Measurements from ENCODE around the gene APBB2.

Gene APBB2

DNA sequence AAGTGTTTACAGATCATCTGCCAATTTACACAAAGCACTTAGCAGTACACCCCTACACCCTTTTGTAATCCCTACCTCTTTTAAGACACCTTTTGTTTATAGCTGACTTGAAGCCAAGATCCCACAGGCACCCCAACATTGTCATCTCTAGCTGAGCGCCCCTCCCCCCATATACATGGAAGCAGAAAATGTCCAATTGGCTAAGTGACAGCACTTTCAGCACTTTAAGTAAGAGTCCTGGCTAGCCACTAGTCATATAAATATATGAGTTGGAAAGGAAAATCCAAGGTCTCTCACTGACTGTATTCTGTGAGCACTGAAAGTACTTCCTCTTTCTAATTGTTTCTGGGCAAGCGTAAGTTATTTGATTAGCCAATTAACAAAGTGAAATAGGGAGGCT lies 356.4 kb downstream of the APBB2 start:
- DNase-seq (ENCODE audit: low read depth, low spot score), result no peak

DNA sequence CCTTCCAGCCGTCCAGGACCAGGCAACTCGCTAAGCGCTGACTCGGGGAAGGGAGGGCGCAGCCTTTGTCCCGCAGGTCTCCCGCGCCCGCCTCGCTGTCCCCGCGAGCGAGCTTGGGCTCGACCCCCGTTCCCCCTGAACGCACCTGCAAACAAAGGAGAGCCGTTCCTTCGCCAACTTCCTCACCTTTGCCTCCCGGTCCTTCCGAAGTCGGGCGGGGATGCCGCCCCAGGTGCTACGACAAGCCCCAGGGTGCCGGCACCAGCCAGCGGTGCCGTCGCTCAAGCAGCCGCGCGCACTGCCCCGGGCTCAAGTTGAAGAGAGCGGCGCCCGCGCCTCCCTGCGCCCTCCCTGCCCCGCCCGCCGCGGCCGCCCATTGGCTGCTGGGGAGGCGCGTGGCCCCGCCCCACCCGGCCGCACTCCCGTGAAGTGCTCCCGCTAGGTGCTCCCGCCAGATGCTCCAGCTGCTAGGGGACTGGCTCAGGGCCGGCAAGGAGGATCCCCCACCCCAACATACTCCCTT lies 357.4 kb downstream of the APBB2 start:
- no peak for DNase-seq (ENCODE audit: low read depth, low spot score)

- no peak for DNase-seq (ENCODE audit: low read depth, low spot score)
Observed at GRCh38 chr4:40856277-40856839, 358.0 kb downstream of the APBB2 start.

- DNase-seq (ENCODE audit: low read depth, low spot score), result no peak
Observed at GRCh38 chr4:40850496-40850895, 363.8 kb downstream of the APBB2 start.

DNA sequence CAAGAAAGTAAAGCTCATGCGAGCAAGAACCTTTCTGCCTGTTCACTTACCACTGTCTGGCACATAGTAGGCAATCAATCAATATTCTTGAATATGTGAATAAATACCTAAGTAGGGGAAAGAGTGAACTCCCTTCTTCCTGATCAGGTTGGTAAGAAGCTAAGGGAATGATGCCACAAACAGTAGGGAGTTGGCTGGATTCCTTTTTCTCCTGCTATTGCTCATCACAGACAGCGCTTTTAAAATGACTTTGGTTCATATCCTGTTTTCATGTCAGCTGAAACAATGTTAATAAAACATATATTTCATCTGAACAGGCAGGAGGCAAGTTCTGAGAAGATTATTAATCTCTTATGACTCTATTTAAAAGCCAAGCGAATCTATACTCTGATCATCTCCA lies 365.4 kb downstream of the APBB2 start:
- DNase-seq (ENCODE audit: low read depth, low spot score), result no peak

DNA sequence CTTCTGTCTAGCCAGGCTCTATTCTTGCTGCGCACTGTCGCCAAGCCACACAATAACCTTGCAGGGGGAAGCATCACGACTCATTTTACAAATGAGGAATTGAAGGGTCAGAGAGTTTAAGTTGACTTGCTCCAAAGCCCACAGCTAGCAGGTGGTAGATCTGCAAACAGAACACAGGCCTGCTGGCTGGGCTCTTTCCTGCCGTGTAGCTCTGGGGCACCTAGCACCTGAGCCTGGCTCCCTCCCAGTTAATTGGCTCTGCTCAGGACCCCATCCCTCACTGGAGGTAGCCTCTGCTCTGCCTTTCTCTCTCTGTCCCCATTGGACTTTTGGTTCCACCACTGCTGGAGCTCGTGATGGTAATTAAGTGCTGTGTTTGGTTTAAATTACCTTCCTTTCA lies 366.1 kb downstream of the APBB2 start:
- DNase-seq (ENCODE audit: low read depth, low spot score), result no peak

GRCh38 chr4:40846532-40846931 lies 367.8 kb downstream of the APBB2 start:
- no peak for DNase-seq (ENCODE audit: low read depth, low spot score)

DNA sequence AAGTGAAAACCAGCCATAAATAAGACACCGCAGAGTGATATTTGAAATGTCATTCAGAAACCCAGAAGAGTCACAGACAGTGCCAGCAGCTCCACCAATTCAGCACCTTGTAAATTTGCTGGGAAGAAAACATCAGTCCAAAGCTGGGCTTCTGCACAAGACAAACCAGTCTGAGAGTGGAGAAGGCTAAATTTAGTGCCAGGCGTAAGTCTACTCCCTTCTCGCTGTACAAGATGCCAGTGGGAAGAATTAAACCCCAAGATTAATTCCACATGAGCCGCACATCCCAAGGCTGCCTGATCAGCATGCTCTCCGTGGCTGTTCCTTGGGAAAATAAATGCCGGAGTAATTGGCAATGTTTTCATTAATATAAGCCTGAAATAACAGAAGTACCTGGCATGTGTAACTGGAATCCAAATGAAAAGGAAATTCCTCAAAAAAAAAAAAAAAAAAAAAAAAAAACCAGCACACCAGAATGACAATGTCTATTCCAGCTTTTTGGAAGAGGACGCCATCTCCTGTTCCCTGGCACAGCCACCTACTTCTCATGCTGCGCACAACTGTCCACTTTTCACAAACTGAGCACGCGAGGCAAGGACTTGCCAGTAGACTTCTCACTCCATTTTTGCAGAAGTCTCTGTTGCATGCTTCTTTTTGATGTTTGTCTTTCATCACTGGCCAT lies 369.0 kb downstream of the APBB2 start:
- DNase-seq (ENCODE audit: low read depth, low spot score), result no peak

GRCh38 chr4:40844261-40844660 lies 370.1 kb downstream of the APBB2 start:
- DNase-seq (ENCODE audit: low read depth, low spot score), result no peak

DNA sequence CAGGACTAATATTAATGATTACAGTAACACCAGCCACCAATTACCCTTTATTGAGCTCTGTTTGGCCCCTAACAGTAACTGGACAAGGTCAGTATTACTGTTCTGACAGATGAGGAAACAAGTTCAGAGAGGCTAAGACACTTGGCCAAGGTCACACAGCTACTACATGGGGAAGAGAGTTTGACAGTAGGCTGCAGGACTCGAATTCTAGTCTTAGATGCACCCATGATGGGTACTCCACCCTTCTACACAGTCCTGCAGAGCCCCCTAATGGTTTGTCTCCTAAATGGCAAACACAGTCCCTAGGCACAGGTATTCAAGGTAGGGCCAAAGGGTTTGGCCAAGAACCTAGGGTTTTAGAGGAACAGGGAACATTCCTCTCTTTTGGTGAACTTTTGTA lies 370.6 kb downstream of the APBB2 start:
- DNase-seq (ENCODE audit: low read depth, low spot score), result no peak

- DNase-seq (ENCODE audit: low read depth, low spot score), result no peak
Observed at GRCh38 chr4:40842725-40843423, 371.5 kb downstream of the APBB2 start.

DNA sequence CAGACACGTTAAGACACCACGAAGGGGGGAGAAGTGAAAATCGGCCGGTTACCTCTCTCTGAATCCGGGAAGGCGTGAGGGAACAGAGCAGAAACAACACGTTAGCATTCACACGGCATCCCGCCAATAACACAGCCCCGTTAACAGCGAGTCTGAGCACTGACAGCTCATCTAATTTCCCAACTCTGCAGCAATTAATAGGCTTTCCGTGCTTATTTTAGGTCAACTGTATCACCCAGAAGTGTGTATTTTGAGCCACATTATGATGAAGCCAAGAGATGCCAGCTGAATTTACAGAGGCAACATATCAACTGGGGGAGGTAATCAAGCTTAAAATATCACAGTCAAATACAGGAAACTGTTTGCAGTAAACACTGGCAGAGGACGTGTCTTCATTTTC lies 372.0 kb downstream of the APBB2 start:
- no peak for DNase-seq (ENCODE audit: low read depth, low spot score)

GRCh38 chr4:40840985-40841571 lies 373.3 kb downstream of the APBB2 start:
- peak; percentile 41 for DNase-seq (ENCODE audit: low read depth, low spot score)

DNA sequence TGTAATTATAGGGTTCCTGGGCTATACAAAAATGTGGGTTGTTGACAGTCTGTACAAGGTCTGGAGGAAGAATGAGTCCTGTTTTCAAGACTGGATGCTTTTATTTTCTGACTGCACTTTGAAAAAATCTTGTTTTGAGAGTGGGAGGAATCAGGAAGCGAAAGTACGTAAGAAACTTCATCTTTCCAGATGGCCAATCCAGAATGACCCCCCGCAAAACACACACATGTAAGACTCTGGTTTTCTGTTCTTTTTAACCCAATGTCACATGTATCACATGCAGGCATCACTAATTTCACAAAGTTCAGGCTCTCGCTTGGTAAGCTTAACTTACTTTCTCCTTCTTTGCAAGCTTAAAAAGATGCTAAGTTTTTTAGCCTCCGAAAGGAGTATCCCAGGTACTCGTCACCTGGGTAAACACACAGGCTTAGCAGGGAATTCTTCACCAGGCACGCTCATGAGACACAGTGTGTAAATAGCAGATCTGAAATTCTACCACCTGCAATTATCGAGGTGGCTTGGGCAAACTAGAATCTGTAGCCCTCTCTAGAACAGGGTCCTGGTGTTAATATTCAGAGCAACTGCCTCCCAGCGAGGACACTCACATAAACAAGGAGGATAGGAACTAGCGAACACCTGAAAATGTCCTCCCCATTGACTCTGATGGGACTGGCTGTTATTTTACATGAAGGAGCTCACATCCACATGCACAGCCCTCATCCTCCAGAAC lies 373.9 kb downstream of the APBB2 start:
- no peak for DNase-seq (ENCODE audit: low read depth, low spot score)

GRCh38 chr4:40838742-40839141 lies 375.6 kb downstream of the APBB2 start:
- DNase-seq (ENCODE audit: low read depth, low spot score), result no peak

DNA sequence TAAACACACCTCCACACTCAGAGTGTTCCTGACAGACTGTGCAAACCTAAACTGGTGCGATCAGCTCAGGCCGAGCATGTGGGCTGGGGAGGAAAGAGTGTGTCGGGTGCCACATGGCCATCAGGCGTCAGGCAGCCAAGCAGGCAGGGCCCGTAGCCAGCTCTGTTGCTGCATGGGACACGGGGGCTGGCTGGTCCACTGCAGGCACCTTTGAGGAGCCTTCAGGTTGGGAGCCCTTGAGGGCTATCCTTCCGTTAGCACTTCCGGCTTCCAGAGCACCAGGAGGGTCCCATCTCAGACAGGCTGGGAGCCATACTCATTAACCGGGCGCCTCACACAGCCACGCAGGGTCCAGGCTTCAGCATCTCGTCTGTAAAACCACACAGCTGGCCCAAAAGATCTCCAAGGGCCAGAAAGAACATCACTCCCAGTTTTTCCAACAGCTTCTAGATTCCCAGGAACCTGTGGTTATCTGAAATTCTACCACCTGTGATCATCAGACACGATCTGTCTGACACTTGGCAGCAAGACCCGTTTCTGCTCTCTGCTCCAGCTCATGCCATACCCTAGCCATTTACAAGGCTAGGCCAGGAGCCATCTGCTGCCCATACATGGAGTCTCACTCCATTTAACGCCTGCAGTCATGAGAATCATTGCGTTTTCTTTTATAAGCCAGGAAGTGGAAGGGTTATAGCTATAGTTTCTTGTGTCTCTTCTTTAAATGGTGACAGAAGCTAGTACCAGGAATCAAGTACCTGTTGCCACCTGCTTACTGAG lies 377.1 kb downstream of the APBB2 start:
- DNase-seq (ENCODE audit: low read depth, low spot score), result no peak

- DNase-seq (ENCODE audit: low read depth, low spot score), result no peak
Observed at GRCh38 chr4:40833212-40833611, 381.1 kb downstream of the APBB2 start.

DNA sequence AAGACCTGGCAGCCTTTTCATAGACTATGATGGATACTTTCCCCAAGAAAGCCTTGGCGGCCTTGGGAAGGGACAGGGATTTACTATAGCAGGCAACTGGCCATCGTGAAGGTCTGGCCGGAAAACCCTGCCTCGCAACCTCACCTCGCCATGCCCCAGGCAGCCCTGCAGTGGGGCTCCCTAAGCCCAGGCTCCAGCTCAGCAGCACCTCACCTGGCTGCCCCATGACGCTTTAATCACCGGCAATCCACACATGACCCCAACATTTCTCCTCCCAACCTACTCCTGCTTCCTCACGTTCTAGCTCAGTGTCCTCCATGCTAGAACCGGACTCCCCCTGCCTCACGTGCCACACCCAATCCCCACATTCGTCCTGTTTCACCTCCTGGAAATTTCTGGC lies 382.2 kb downstream of the APBB2 start:
- DNase-seq (ENCODE audit: low read depth, low spot score), result no peak

- no peak for DNase-seq (ENCODE audit: low read depth, low spot score)
Observed at GRCh38 chr4:40831146-40831907, 383.0 kb downstream of the APBB2 start.

- no peak for DNase-seq (ENCODE audit: low read depth, low spot score)
Observed at GRCh38 chr4:40829586-40829985, 384.8 kb downstream of the APBB2 start.

Data from brain pericyte (primary cell).